Colonic mucosa (tissue), 4 donors: ENCODE measurements around the gene BCAS3. TPM values are rescaled to one million over a fixed set of nuclear protein-coding genes. Genes with fewer than 3 reads are reported as not detected.
A peak's percentile ranks its signal among the peaks of the same experiment; 100 is the strongest.

Experiments
- DNase-seq: peaks from one replicate; pipeline ENCODE4 v3.0.0-alpha.2; 2020
- H3K27ac ChIP-seq: fragments of 200-600 bp; one replicate; pipeline ENCODE4 v1.8.0; 2021
- H3K27me3 ChIP-seq: fragments of 200-600 bp; one replicate; pipeline ENCODE4 v1.8.0; 2021
- H3K36me3 ChIP-seq: fragments of 200-600 bp; one replicate; pipeline ENCODE4 v1.8.0; 2021
- H3K4me1 ChIP-seq: fragments of 200-600 bp; one replicate; pipeline ENCODE4 v1.8.0; 2021; ENCODE audit warnings: mild to moderate bottlenecking
- H3K4me3 ChIP-seq: fragments of 200-600 bp; one replicate; pipeline ENCODE4 v1.8.0; 2021
- H3K9ac ChIP-seq, 2 donors: one replicate each; pipeline ENCODE4 v1.7.0; 2013; ENCODE audit warnings: control low read depth in 2 of 2, low read depth in 2 of 2, low read length in 2 of 2
- H3K9me3 ChIP-seq: fragments of 200-600 bp; one replicate; pipeline ENCODE4 v1.8.0; 2021
- CTCF ChIP-seq: fragments of 200-600 bp; IDR thresholded peaks from one replicate; pipeline ENCODE4 v1.8.0; 2022; ENCODE audit warnings: antibody characterized with exemption, mild to moderate bottlenecking
- intact Hi-C: fragments of 100-400 bp; cut with DNase I; formaldehyde crosslinking; loops from one replicate; pipeline ENCODE4 v1.14.1; 2022
- total RNA-seq, 2 donors: library from RNA; stranded (reverse); fragmentation: NEBNext Ultra II Directional in 1 of 2; extraction: Animal tissue kit (Norgen Biotek cat#: 25700) in 1 of 2; gene quantifications; one replicate each; pipeline ENCODE4 v1.2.1, GENCODE V29; 2021
- donor health status: healthy.
- donor health status: DM: no; HTN: no; CAD: no.
- donor health status: DM: no; HTN: no; CAD: no.

BCAS3 gene
- total RNA-seq, 2 donors from 2014 or later: 11.0 to 17.8 TPM

- H3K9me3 ChIP-seq: no peaks in the 10 kb centered on the region
- no peaks in the 10 kb centered on the region for H3K36me3 ChIP-seq
- no peak overlapping the region for H3K9ac ChIP-seq
- no peak for DNase-seq
- H3K4me3 ChIP-seq: no peak overlapping the region
- no peaks in the 10 kb centered on the region for H3K4me1 ChIP-seq
- no peak for TF ChIP-seq CTCF
- no peak overlapping the region for H3K27ac ChIP-seq
- no peaks in the 10 kb centered on the region for H3K27me3 ChIP-seq
- intact Hi-C loops: no loop called here
These were observed 569.8 kb downstream of the BCAS3 start for GRCh38 chr17:61247439-61247838.

DNA sequence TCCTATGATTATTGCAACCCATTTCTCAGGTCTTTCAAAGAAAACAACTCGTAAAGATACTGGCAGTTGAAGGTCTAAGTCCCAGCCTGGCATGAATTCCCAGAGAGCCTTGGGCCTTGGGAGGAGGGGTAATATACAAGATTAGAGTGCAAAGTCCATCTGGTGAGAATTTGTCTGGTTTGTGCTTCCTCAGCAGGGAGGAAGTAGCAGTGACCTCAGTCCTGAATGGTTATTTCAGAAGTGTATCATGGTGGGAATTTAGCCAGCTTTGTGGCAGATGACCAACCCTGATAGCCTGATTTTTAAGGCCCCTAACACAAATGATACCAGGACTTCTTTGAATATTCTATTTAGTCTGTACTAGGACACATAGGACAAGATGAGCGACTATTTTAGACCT is 570.7 kb downstream of the BCAS3 start:
- no peaks in the 10 kb centered on the region for H3K4me1 ChIP-seq
- no peak overlapping the region for H3K9ac ChIP-seq
- H3K4me3 ChIP-seq: no peak overlapping the region
- no peaks in the 10 kb centered on the region for H3K27me3 ChIP-seq
- peak; percentile 71 for DNase-seq
- H3K36me3 ChIP-seq: no peaks in the 10 kb centered on the region
- no peaks in the 10 kb centered on the region for H3K9me3 ChIP-seq
- no peak for TF ChIP-seq CTCF
- no peak overlapping the region for H3K27ac ChIP-seq
- intact Hi-C loops: no loop called here

- Histone ChIP-seq H3K9ac (no peak overlapping the region), H3K36me3 (no peaks in the 10 kb centered on the region), H3K4me1 (no peaks in the 10 kb centered on the region), H3K27me3 (no peaks in the 10 kb centered on the region), H3K27ac (no peak overlapping the region), H3K9me3 (no peaks in the 10 kb centered on the region), H3K4me3 (no peak overlapping the region)
- intact Hi-C loops: no loop called here
- DNase-seq: no peak
- no peak for TF ChIP-seq CTCF
These were observed 572.1 kb downstream of the BCAS3 start for GRCh38 chr17:61249649-61250299.

DNA sequence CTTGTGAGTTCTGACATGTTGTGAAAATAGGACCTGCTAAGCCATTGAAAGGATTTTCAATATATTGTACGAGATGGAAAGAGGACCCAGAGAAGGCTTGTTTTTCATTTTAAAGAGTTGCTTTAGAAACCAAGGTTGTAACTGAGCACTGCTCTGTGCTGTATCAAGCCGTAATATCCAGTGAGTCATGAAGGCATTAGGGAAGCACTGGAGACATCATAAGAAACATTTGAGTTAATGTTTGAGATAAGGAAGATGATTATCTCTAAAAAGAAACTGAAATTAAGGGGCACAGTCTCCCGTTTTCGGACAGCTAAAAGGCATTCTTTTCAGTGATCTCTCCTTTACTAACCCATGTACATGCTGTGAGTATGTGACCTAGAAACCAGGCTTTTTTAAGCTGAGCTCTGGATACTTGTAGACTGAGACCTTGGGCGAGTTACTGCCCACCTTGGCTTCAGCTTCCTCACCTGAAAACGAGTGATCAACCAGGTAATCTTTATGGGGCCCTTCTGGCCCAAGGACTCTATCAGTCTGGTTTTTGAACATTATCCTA is 572.8 kb downstream of the BCAS3 start:
- no peak for DNase-seq
- H3K9me3 ChIP-seq: no peaks in the 10 kb centered on the region
- intact Hi-C loops: no loop called here
- TF ChIP-seq CTCF: no peak
- H3K27ac ChIP-seq: no peak overlapping the region
- no peaks in the 10 kb centered on the region for H3K27me3 ChIP-seq
- H3K36me3 ChIP-seq: no peaks in the 10 kb centered on the region
- no peak overlapping the region for H3K9ac ChIP-seq
- no peak overlapping the region for H3K4me3 ChIP-seq
- no peaks in the 10 kb centered on the region for H3K4me1 ChIP-seq

GRCh38 chr17:61251939-61252865 is 574.6 kb downstream of the BCAS3 start:
- Histone ChIP-seq H3K4me3 (no peak overlapping the region), H3K4me1 (no peaks in the 10 kb centered on the region), H3K36me3 (no peaks in the 10 kb centered on the region), H3K9me3 (no peaks in the 10 kb centered on the region), H3K27me3 (no peaks in the 10 kb centered on the region), H3K27ac (peak overlapping the region; percentile 2), H3K9ac (no peak overlapping the region)
- TF ChIP-seq CTCF: no peak
- peak; percentile 81 for DNase-seq
- intact Hi-C loops: no loop called here
